Sigmoid colon (tissue), 7 donors: Measurements from ENCODE around the gene IMPA2. TPM values are rescaled to one million over a fixed set of nuclear protein-coding genes. Genes with fewer than 3 reads are reported as not detected.

ENCODE experiments used
- DNase-seq: peaks from one replicate; pipeline ENCODE4 v3.0.0-alpha.2; 2019
- H3K27ac ChIP-seq, 4 donors: fragments of 200-600 bp; sonication (generic); one replicate each; pipeline ENCODE4 v1.5.1; 2016 to 2019; ENCODE audit warnings: mild to moderate bottlenecking in 1 of 4
- H3K27me3 ChIP-seq, 3 donors: fragments of 200-600 bp; sonication (generic); one replicate each; pipeline ENCODE4 v1.5.1; 2019; ENCODE audit warnings: mild to moderate bottlenecking in 1 of 3
- H3K36me3 ChIP-seq, 4 donors: fragments of 200-600 bp; sonication (generic); one replicate each; pipeline ENCODE4 v1.5.1; 2016 to 2019
- H3K4me1 ChIP-seq, 4 donors: fragments of 200-600 bp; sonication (generic); one replicate each; pipeline ENCODE4 v1.5.1; 2017 to 2019
- H3K4me3 ChIP-seq, 4 donors: fragments of 200-600 bp; sonication (generic); one replicate each; pipeline ENCODE4 v1.5.1; 2017 to 2019; ENCODE audit warnings: mild to moderate bottlenecking in 2 of 4, moderate library complexity in 1 of 4
- H3K9me3 ChIP-seq, 4 donors: fragments of 200-600 bp in 3 of 4; sonication (generic) in 3 of 4; one replicate each; pipeline versions ENCODE4 v1.5.1 to v1.6.1; 2013 to 2019
- EP300 ChIP-seq, 4 donors: sonication (generic); formaldehyde crosslinking; IDR thresholded peaks; one replicate each; pipeline ENCODE4 v1.6.1; 2017; ENCODE audit warnings: antibody characterized with exemption in 4 of 4
- POLR2A ChIP-seq, 2 donors: fragments of 450-650 bp; IDR thresholded peaks; one replicate each; pipeline ENCODE4 v1.6.1; 2016; ENCODE audit warnings: antibody characterized with exemption in 2 of 2, mild to moderate bottlenecking in 2 of 2, moderate library complexity in 2 of 2
- POLR2AphosphoS5 ChIP-seq, 4 donors: sonication (generic); formaldehyde crosslinking; IDR thresholded peaks; one replicate each; pipeline ENCODE4 v1.6.1; 2017; ENCODE audit warnings: antibody characterized with exemption in 4 of 4
- WGBS, 2 donors: extraction: QIAGEN DNeasy Blood & Tissue Kit; methylation state at CpG; one replicate each; pipeline ENCODE4 v1.1.7; 2013; 5-methylcytosine and 5-hydroxymethylcytosine counted together
- intact Hi-C: fragments of 100-400 bp; cut with DNase I; formaldehyde crosslinking; loops from one replicate; pipeline ENCODE4 v1.15.1; 2023
- polyA plus RNA-seq, 3 donors: library from polyadenylated mRNA; stranded (reverse); fragments of 200-250 nt; gene quantifications; one replicate each; pipeline ENCODE4 v1.2.3, GENCODE V29; 2013
- total RNA-seq, 4 donors: library from RNA; depleted of rRNA; stranded (reverse); fragments of >200 nt; gene quantifications; one replicate each; pipeline ENCODE4 v1.1.0, GENCODE V29; 2016
- TF ChIP-seq, protein P1 (sequence below), 4 experiments: fragments of 450-650 bp in 3 of 4; fragments of 200-600 bp in 1 of 4; IDR thresholded peaks; one replicate each; pipeline ENCODE4 v1.5.1; 2016 to 2019; ENCODE audit warnings: antibody characterized with exemption in 4 of 4, mild to moderate bottlenecking in 3 of 4, moderate library complexity in 2 of 4
- donor health status: healthy with polysubstance abuse.
- donor health status: Bipolar disorder and iron deficiency.
- donor health status: healthy.

The IMPA2 gene
- total and polyA plus RNA-seq, 7 donors: 21.3 to 138 (median 66.5) TPM

DNA sequence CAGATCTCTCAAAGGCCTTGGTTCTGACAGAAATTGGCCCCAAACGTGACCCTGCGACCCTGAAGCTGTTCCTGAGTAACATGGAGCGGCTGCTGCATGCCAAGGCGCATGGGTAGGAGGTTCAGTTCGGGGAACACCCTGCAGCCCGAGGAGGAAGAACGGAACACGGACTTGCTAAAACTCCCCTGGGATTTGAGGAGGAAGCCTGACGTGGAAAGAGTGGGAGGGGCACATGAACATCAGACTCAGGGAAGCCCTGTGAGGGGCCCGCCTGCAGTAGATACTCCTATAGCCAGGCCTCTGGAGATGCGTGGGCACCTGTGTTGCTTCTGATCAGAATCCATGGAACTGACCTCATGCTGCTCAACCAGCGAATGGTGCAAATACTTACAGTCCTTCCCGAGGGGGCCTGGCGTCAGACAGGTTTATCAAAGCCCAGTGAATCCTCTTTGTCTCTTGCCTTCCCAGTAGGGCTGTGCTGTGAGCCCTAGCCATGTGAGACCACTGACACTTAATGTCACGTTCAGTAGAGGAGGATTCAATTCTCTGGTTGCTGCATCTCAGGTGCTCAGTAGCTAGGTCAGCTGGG lies 46.8 kb downstream of the IMPA2 start:
- WGBS, 2 donors: 78 to 91% methylated on average over 15 of the region's 15 CpGs
- no peak overlapping the region for H3K4me3 ChIP-seq
- H3K27ac ChIP-seq: peak overlapping the region in 1 of 4 donors; percentile 66
- TF ChIP-seq POLR2A (IDR thresholded peaks at IDR 0.05): no peak
- TF ChIP-seq EP300 (IDR thresholded peaks at IDR 0.05): no peak
- TF ChIP-seq, protein P1, sequence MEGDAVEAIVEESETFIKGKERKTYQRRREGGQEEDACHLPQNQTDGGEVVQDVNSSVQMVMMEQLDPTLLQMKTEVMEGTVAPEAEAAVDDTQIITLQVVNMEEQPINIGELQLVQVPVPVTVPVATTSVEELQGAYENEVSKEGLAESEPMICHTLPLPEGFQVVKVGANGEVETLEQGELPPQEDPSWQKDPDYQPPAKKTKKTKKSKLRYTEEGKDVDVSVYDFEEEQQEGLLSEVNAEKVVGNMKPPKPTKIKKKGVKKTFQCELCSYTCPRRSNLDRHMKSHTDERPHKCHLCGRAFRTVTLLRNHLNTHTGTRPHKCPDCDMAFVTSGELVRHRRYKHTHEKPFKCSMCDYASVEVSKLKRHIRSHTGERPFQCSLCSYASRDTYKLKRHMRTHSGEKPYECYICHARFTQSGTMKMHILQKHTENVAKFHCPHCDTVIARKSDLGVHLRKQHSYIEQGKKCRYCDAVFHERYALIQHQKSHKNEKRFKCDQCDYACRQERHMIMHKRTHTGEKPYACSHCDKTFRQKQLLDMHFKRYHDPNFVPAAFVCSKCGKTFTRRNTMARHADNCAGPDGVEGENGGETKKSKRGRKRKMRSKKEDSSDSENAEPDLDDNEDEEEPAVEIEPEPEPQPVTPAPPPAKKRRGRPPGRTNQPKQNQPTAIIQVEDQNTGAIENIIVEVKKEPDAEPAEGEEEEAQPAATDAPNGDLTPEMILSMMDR (IDR thresholded peaks at IDR 0.05): no peak
- TF ChIP-seq POLR2AphosphoS5 (IDR thresholded peaks at IDR 0.05): no peak
- H3K4me1 ChIP-seq: peaks cover 0 to 24% (median 11%) of the 10 kb centered on the region in 4 donors
- no peaks in the 10 kb centered on the region for H3K27me3 ChIP-seq
- peak; percentile 53 for DNase-seq
- H3K36me3 ChIP-seq: peaks cover 3 to 24% (median 13%) of the 10 kb centered on the region in 4 donors
- intact Hi-C loops: no loop called here
- H3K9me3 ChIP-seq: no peaks in the 10 kb centered on the region

DNA sequence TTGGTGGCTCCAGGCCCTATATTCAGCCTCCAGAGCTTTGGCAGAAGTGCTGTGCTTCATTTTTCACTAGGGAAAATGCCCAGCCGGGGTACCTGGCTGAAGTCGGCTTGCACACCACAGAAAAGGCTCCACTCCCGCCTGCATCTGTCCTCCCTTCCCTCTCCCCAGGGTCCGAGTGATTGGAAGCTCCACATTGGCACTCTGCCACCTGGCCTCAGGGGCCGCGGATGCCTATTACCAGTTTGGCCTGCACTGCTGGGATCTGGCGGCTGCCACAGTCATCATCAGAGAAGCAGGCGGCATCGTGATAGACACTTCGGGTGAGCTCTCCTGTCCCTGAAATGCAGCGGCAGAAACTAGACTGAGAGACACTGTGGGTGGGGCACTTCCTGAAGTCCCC lies 47.4 kb downstream of the IMPA2 start:
- intact Hi-C loops: no loop called here
- peak; percentile 59 for DNase-seq
- Histone ChIP-seq H3K9me3 (no peaks in the 10 kb centered on the region), H3K27me3 (no peaks in the 10 kb centered on the region), H3K4me3 (no peak overlapping the region), H3K4me1 (peaks cover 0 to 24% (median 11%) of the 10 kb centered on the region in 4 donors), H3K36me3 (peaks cover 3 to 24% (median 12%) of the 10 kb centered on the region in 4 donors), H3K27ac (peak overlapping the region in 1 of 4 donors; percentile 28)
- WGBS, 2 donors: 92% methylated on average over 11 of the region's 11 CpGs
- no peak for TF ChIP-seq POLR2A (IDR thresholded peaks at IDR 0.05)
- TF ChIP-seq EP300 (IDR thresholded peaks at IDR 0.05): no peak
- TF ChIP-seq POLR2AphosphoS5 (IDR thresholded peaks at IDR 0.05): no peak
- TF ChIP-seq, protein P1 (IDR thresholded peaks at IDR 0.05): no peak

DNA sequence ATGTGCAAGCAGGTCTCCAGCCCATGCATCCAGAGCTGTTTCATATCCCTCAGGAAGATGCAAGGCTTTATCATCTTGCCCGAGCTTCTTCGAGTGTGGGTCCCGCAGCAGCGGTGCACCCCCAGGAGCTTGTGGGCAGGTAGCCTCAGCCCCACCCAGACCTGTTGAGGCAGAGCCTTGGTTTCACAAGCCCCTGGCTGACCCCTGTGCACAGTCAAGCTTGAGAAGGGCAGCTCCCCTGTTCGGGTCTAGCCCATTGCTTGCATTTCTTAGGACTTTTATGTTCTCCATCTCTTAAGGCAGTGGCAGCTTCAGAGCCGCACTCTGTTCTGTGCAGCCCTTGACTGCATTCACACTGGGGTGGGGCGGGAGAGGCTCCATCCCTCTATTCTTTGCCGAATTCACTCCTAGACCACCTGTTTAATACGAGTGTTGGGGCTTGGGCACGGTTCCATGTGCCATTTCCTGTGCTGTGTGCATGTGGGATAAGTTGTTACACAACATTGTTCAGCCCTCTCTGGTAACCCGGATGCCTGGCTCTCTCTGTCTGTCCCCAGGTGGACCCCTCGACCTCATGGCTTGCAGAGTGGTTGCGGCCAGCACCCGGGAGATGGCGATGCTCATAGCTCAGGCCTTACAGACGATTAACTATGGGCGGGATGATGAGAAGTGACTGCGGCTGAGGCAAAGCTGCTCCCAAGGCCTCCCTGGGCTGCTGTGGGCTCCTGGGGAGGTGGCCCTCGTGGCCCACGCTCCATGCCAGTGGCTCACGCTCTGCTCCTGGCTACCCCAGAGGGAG lies 48.7 kb downstream of the IMPA2 start:
- Histone ChIP-seq H3K36me3 (peaks cover 3 to 24% (median 12%) of the 10 kb centered on the region in 4 donors), H3K4me3 (no peak overlapping the region), H3K27ac (peak overlapping the region in 1 of 4 donors; percentile 69), H3K9me3 (no peaks in the 10 kb centered on the region), H3K4me1 (peaks cover 0 to 24% (median 11%) of the 10 kb centered on the region in 4 donors), H3K27me3 (no peaks in the 10 kb centered on the region)
- peak; percentile 64 for DNase-seq
- WGBS, 2 donors: 88 to 92% methylated on average over 21 of the region's 21 CpGs
- intact Hi-C loops: no loop called here
- no peak for TF ChIP-seq EP300 (IDR thresholded peaks at IDR 0.05)
- TF ChIP-seq POLR2AphosphoS5 (IDR thresholded peaks at IDR 0.05): no peak
- TF ChIP-seq, protein P1 (IDR thresholded peaks at IDR 0.05): no peak
- no peak for TF ChIP-seq POLR2A (IDR thresholded peaks at IDR 0.05)

DNA sequence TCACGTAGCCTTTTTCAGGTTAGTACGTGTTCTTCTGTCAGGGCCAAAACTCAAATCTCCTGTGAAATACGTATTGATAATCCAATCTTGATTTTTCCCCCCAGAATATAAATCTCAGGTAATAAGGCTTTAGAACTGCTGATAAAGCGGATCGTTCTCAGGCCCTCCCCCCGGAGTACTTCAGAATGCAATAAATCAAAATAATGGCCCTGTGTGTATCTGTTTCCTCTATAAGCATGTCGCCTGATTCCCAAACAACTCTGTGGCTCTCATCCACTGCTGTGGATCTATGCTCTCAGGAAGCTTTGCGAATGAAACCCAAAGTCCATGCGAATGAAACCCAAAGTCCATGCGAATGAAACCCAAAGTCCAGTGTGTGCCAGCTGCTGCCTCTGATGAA lies 49.4 kb downstream of the IMPA2 start:
- intact Hi-C loops: no loop called here
- whole genome bisulfite sequencing, 2 donors: 89% methylated on average over 10 of the region's 10 CpGs
- peaks cover 0 to 24% (median 11%) of the 10 kb centered on the region in 4 donors for H3K4me1 ChIP-seq
- no peak overlapping the region for H3K4me3 ChIP-seq
- DNase-seq: no peak
- TF ChIP-seq, protein P1 (IDR thresholded peaks at IDR 0.05): no peak
- TF ChIP-seq EP300 (IDR thresholded peaks at IDR 0.05): no peak
- TF ChIP-seq POLR2AphosphoS5 (IDR thresholded peaks at IDR 0.05): no peak
- no peak for TF ChIP-seq POLR2A (IDR thresholded peaks at IDR 0.05)
- no peaks in the 10 kb centered on the region for H3K9me3 ChIP-seq
- peak overlapping the region in 2 of 4 donors; percentile 69 to 77 for H3K27ac ChIP-seq
- H3K27me3 ChIP-seq: no peaks in the 10 kb centered on the region
- peaks cover 3 to 24% (median 12%) of the 10 kb centered on the region in 4 donors for H3K36me3 ChIP-seq
